Measurements from ENCODE around the gene MYBPC2.

Gene MYBPC2

GRCh38 chr19:50410109-50410508, 22.6 kb upstream of the MYBPC2 start:
- no peak for DNase-seq

GRCh38 chr19:50412419-50412818, 20.3 kb upstream of the MYBPC2 start:
- DNase-seq: no peak

GRCh38 chr19:50413096-50413495, 19.6 kb upstream of the MYBPC2 start:
- no peak for DNase-seq

- no peak for DNase-seq
Measured at GRCh38 chr19:50413531-50413930, 19.2 kb upstream of the MYBPC2 start.

- peak; percentile 54 for DNase-seq
Measured at GRCh38 chr19:50414864-50415660, 17.6 kb upstream of the MYBPC2 start.

- no peak for DNase-seq
Measured at GRCh38 chr19:50415661-50416033, 17.0 kb upstream of the MYBPC2 start.

DNA sequence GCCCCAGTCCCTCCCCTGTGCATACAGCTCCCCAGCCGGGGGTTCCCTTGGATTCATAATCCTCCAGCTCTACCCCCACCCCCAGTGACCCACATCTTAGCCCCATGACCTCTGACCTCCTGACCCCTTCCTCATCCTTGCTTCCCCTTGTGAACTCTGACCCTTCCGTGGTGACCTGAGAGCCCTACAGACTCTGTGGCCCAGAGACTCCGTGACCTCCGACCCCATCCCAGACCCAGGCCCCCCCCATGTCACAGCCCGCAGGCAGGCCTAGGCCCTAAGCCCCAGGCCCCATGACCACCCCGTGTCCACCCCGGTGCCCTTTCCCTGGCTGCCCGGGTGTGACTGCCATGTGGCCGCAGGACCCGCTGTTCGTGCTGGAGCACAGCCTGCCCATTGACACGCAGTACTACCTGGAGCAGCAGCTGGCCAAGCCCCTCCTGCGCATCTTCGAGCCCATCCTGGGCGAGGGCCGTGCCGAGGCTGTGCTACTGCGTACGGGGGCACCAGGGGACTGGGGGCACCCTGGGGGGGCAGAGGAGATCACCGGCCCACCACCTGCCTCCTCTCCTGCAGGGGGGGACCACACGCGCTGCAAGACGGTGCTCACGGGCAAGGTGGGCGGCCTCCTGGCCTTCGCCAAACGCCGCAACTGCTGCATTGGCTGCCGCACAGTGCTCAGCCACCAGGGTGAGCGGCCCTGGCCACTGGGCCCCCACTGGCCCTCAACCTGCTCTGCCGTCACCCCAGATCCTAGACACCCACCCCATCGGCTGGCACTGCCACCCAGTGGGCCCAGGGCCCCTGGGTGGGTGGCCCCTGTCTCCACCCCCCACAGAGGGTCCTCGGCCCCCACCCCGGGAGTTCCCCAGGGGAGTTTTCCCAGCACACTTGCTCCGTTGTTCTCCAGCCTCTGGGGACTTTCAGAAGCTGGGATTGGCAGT, 16.4 kb upstream of the MYBPC2 start:
- DNase-seq: no peak

DNA sequence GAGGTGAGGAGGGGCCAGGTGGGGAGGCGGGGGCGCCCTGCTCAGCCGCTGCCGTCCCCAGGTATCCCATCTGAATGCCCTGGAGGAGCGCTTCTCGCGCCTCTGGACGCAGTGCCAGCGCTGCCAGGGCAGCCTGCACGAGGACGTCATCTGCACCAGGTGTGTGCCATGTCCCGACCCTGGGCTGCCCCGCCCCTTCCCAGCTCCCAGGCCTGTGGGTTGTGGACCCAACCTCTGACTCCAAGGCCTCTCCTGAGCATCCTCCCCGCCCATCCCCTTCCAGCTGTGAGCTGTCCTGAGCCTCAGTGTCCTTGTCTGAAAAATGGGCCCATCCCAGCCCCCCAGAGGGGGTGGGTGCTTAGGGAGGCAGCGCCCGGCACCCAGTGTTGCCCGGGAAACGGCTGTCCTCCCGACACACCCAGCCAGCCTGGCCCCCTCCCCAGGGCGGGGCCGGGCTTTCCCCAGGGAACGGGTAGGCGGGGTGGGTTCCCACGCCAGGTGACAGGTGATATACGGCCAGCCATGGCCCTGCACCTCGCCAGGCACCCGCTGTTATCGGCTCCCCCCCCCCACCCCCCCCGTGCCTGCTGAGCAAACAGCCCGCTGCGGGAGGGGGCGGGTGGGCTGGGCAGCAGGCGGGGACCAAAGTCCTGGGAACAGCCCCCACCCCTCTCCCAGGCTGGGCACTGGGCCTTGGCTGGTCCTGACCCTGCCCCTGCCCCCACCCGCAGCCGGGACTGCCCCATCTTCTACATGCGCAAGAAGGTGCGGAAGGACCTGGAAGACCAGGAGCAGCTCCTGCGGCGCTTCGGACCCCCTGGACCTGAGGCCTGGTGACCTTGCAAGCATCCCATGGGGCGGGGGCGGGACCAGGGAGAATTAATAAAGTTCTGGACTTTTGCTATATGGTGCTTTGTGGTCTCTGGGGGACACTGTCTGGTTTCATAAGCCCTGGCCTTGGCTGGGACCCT, 15.3 kb upstream of the MYBPC2 start:
- DNase-seq: no peak

DNA sequence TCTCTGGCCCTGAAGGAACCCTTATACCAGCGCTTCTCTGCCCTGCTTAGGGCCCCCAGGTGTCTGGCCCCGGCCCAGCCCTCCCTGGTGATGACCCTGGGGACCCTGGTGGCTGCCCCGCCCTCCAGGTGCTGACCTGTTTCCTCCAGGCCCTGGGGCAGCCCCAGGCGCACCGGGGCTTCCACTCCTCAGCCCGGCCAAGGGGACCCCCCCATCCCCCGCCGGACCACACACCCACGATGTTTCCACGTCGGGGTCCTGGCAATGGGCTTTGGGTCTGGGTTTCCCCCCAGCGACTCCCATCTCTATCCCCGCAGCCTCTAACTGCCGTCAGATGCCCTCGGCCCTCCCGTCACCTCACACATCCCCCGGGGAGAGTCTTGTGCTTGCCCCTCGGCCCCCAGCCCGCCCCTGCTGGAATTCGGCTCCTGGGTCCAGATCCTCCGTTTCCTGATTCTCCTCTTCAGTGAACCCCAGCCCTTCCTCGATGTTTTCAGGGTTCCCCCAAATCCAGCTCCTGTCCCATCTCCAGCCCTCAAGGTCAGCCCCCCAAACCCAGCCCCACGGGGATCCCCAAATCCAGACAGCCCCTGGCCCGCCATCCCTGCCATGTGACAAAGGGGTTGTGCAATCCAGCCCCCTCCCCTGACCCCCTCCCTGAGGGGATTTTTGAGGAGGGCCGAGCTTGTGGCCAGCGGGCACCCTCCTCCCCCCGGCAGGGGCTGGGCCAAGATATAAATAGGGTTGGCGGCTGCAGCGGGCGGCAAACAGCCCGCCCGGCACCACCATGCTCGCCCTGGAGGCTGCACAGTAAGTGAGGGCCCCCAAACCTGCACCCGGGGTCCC, 14.3 kb upstream of the MYBPC2 start, which contains the start of gene SPIB:
Gene SPIB (plus strand): TSS at position 763 of the 846 bp plus-strand sequence. CDS start 25 bp downstream, at position 788.
- DNase-seq: no peak

GRCh38 chr19:50419022-50419579, 13.6 kb upstream of the MYBPC2 start:
- no peak for DNase-seq

GRCh38 chr19:50419580-50420035, 13.1 kb upstream of the MYBPC2 start:
- DNase-seq: no peak

DNA sequence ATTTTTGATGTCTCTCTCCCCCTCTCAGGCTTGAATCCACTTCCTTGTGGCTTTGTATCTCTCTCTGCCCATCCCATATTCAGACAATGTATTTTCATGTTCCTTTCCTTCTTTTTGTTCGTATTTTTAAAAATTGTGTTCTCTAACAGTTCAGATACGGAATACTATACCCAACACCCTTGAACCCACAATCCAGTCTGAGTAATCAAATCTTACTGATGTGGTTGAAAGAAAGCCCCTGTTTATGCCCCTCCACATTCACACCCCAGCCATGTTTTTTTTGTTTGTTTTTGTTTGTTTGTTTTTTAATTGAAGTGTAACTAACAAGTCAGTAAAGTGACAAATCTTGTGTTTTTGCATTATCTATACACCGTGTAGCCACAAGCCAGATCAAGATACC, 12.6 kb upstream of the MYBPC2 start:
- DNase-seq: no peak

GRCh38 chr19:50420808-50421207, 11.9 kb upstream of the MYBPC2 start:
- DNase-seq: no peak

GRCh38 chr19:50422397-50423278, 10.1 kb upstream of the MYBPC2 start:
- DNase-seq: no peak

GRCh38 chr19:50423279-50424113, 9.2 kb upstream of the MYBPC2 start:
- DNase-seq: no peak

DNA sequence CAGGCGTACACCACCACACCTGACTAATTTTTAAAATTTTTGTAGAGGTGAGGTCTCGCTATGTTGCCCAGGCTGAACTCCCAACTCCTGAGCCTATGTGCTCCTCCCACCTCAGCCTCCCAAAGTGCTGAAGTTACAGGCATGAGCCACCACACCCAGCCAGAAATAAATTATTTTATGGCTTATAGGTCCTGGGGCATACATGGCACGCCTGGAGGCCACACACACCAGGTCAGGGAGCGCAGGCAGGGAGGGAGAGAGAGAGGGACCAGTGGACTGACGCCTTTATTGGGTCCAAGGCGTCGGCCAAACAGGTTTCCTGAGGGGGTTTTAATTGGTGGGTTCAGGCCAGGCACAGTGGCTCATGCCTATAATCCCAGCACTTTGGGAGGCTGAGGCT, 7.1 kb upstream of the MYBPC2 start:
- DNase-seq: no peak

DNA sequence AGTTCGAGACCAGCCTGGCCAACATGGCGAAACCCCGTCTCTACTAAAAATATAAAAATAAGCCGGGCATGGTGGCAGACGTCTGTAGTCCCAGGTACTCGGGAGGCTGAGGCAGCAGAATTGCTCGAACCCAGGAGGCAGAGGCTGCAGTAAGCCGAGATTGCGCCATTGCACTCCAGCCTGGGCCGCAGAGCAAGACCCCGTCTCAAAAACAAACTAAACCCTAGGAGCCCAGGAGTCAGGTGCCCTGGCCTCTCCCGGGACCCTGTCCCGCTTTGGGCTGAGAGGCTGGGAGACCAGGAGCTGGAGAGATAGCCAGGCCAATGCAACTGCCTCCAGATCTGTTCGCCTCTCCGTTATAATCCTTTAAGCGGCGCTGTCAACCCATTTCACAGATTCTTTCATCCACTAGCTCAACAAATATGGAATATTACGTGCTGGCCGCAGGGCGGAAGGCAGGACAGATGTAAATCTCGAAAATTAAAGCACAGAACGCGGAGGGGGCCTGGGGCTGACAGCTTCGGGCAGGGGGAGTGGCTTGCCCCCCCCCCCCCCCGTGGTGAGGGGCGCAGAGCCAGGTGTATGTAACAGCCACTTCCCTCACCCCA, 5.3 kb upstream of the MYBPC2 start:
- DNase-seq: no peak

GRCh38 chr19:50427997-50428425, 4.7 kb upstream of the MYBPC2 start:
- DNase-seq: peak; percentile 35

All from fibroblast of skin of scalp (primary cell).